ENCODE measurements around the gene CETN3. TPM values are rescaled to one million over a fixed set of nuclear protein-coding genes. Genes with fewer than 3 reads are reported as not detected.

CETN3 gene
- total RNA-seq, 1 experiment from 2014 or later: 38.5 TPM

GRCh38 chr5:90390326-90390725, 19.2 kb downstream of the CETN3 start:
- Histone ChIP-seq H3K36me3 (ENCODE audit: control insufficient read depth, insufficient read depth, low read length) (no peaks in the 10 kb centered on the region), H3K4me3 (ENCODE audit: low read depth, low read length) (no peak overlapping the region), H3K9me3 (no peaks in the 10 kb centered on the region), H3K27me3 (replicated peaks; ENCODE audit: control insufficient read depth, insufficient read depth, low read length) (no peaks in the 10 kb centered on the region), H3K4me1 (no peaks in the 10 kb centered on the region)
- POLR2A ChIA-PET: no interaction called here
- BruUV-seq (replicated peaks): no TSS peak
- H3K27ac Mint-ChIP-seq (ENCODE audit: unreplicated experiment): no peak overlapping the region
- H3K4me1 Mint-ChIP-seq (ENCODE audit: low read depth, unreplicated experiment): peaks cover 12% of the 10 kb centered on the region
- CTCF ChIA-PET: interaction anchor here (0.5 kb wide), 1 partner anchor 16 kb away, joined by 10 read pairs; no protein-coding TSS in a partner anchor
- no peaks in the 10 kb centered on the region for H3K36me3 Mint-ChIP-seq (ENCODE audit: insufficient read depth, unreplicated experiment)
- no peak for DNase-seq
- H3K4me3 Mint-ChIP-seq (ENCODE audit: unreplicated experiment): no peak overlapping the region
- no peaks in the 10 kb centered on the region for H3K9me3 Mint-ChIP-seq (ENCODE audit: unreplicated experiment)
- H3K27me3 Mint-ChIP-seq (ENCODE audit: insufficient read depth, unreplicated experiment): no peaks in the 10 kb centered on the region
- no peak for TF ChIP-seq CTCF (IDR thresholded peaks at IDR 0.05; ENCODE audit: insufficient read depth in 1 of 2, low read depth in 1 of 2, low read length in 1 of 2, severe bottlenecking in 1 of 2, unreplicated experiment in 1 of 2)
- intact Hi-C loops (cut with micrococcal nuclease; ENCODE audit: unreplicated experiment): no loop called here

- no TSS peak for BruUV-seq (replicated peaks)
- DNase-seq: no peak
- peaks cover 10% of the 10 kb centered on the region for H3K9me3 Mint-ChIP-seq (ENCODE audit: unreplicated experiment)
- intact Hi-C loops (cut with micrococcal nuclease; ENCODE audit: unreplicated experiment): loop anchor here (2.0 to 10.0 kb wide), 2 partner anchors 47 to 543 kb away; no protein-coding TSS in a partner anchor
- no peaks in the 10 kb centered on the region for H3K27me3 Mint-ChIP-seq (ENCODE audit: insufficient read depth, unreplicated experiment)
- no peak overlapping the region for H3K4me3 Mint-ChIP-seq (ENCODE audit: unreplicated experiment)
- H3K27me3 ChIP-seq (replicated peaks; ENCODE audit: control insufficient read depth, insufficient read depth, low read length): no peaks in the 10 kb centered on the region
- H3K27ac Mint-ChIP-seq (ENCODE audit: unreplicated experiment): no peak overlapping the region
- H3K4me3 ChIP-seq (ENCODE audit: low read depth, low read length): no peak overlapping the region
- H3K36me3 Mint-ChIP-seq (ENCODE audit: insufficient read depth, unreplicated experiment): no peaks in the 10 kb centered on the region
- H3K36me3 ChIP-seq (ENCODE audit: control insufficient read depth, insufficient read depth, low read length): no peaks in the 10 kb centered on the region
- ChIA-PET POLR2A (no interaction called here), CTCF (no interaction called here)
- H3K9me3 ChIP-seq: no peaks in the 10 kb centered on the region
- H3K4me1 Mint-ChIP-seq (ENCODE audit: low read depth, unreplicated experiment): peaks cover 12% of the 10 kb centered on the region
- TF ChIP-seq CTCF (IDR thresholded peaks at IDR 0.05; ENCODE audit: insufficient read depth in 1 of 2, low read depth in 1 of 2, low read length in 1 of 2, severe bottlenecking in 1 of 2, unreplicated experiment in 1 of 2): no peak
- no peaks in the 10 kb centered on the region for H3K4me1 ChIP-seq
Observed at GRCh38 chr5:90387508-90387907, 22.0 kb downstream of the CETN3 start.

GRCh38 chr5:90386099-90386710, 23.4 kb downstream of the CETN3 start:
- CTCF ChIA-PET: no interaction called here
- no TSS peak for BruUV-seq (replicated peaks)
- peak; percentile 51 to 61 for TF ChIP-seq CTCF (IDR thresholded peaks at IDR 0.05; ENCODE audit: insufficient read depth in 1 of 2, low read depth in 1 of 2, low read length in 1 of 2, severe bottlenecking in 1 of 2, unreplicated experiment in 1 of 2)
- H3K27me3 ChIP-seq (replicated peaks; ENCODE audit: control insufficient read depth, insufficient read depth, low read length): no peaks in the 10 kb centered on the region
- H3K4me3 ChIP-seq (ENCODE audit: low read depth, low read length): no peak overlapping the region
- intact Hi-C loops (cut with micrococcal nuclease; ENCODE audit: unreplicated experiment): loop anchor here (1.0 to 10.0 kb wide), 7 partner anchors 49 to 1657 kb away; no protein-coding TSS in a partner anchor
- DNase-seq: peak in 1 of 2 experiments; percentile 15
- Mint-ChIP-seq H3K4me3 (ENCODE audit: unreplicated experiment) (no peak overlapping the region), H3K27me3 (ENCODE audit: insufficient read depth, unreplicated experiment) (no peaks in the 10 kb centered on the region), H3K27ac (ENCODE audit: unreplicated experiment) (no peak overlapping the region), H3K36me3 (ENCODE audit: insufficient read depth, unreplicated experiment) (no peaks in the 10 kb centered on the region), H3K9me3 (ENCODE audit: unreplicated experiment) (peaks cover 10% of the 10 kb centered on the region), H3K4me1 (ENCODE audit: low read depth, unreplicated experiment) (peaks cover 6% of the 10 kb centered on the region)
- H3K36me3 ChIP-seq (ENCODE audit: control insufficient read depth, insufficient read depth, low read length): no peaks in the 10 kb centered on the region
- no peaks in the 10 kb centered on the region for H3K9me3 ChIP-seq
- POLR2A ChIA-PET: no interaction called here
- no peaks in the 10 kb centered on the region for H3K4me1 ChIP-seq
